HCT116 (cell line): Measurements from ENCODE around the gene PDE9A. TPM values are rescaled to one million over a fixed set of nuclear protein-coding genes. Genes with fewer than 3 reads are reported as not detected.

Source experiments
- ATAC-seq: fragments of 200-7000 bp; cut with Tn5 transposase; 2 replicates; pipeline ENCODE4 v1.9.1; 2020; ENCODE audit warnings: mild to moderate bottlenecking, moderate library complexity
- BruUV-seq: library from RNA; stranded (reverse); fragments of 400-500 nt; replicated peaks from 2 replicates; lab custom pipeline; 2021; lab: Mats Ljungman, UMichigan
- CTCF ChIA-PET: fragments of 300-600 bp; sonication (Branson Sonifier 250); formaldehyde crosslinking; loops from one replicate; lab custom pipeline; 2021; ENCODE audit warnings: antibody characterized with exemption; lab: Charles Lee
- POLR2A ChIA-PET: fragments of 300-600, 350-600 bp; sonication (Branson Sonifier 250); formaldehyde crosslinking; loops from one replicate; lab custom pipeline; 2021; ENCODE audit warnings: antibody characterized with exemption; lab: Charles Lee
- RAD21 ChIA-PET, 2 experiments: fragments of 300-600 bp; sonication (Branson Sonifier 250); formaldehyde crosslinking; loops; one replicate each; lab custom pipeline; 2023; ENCODE audit warnings: low total read pairs in 2 of 2; ENCODE audit not compliant: uncharacterized antibody in 2 of 2, unreplicated experiment in 2 of 2, low non-redundant PET in 1 of 2; lab: Charles Lee
- DNase-seq: peaks from one replicate; pipeline ENCODE4 v3.0.0-alpha.2; 2010; ENCODE audit warnings: low read depth, low spot score
- H2AFZ ChIP-seq: fragments of 200-600 bp; shearing (Covaris generic), sonication (generic); 2 replicates; pipeline ENCODE4 v1.6.1; 2017; ENCODE audit warnings: low read depth, mixed run types, mixed read lengths, antibody characterized with exemption, low read length; ENCODE audit not compliant: poor library complexity, severe bottlenecking
- H3K27ac ChIP-seq: 2 replicates; pipeline ENCODE4 v1.5.1; 2012; ENCODE audit warnings: low read depth, low read length
- H3K27me3 ChIP-seq: fragments of 200-600 bp; sonication (generic); 2 replicates; pipeline ENCODE4 v1.6.1; 2016; ENCODE audit warnings: mixed run types, low read length, mixed read lengths; ENCODE audit not compliant: insufficient read depth
- H3K36me3 ChIP-seq, 2 experiments: fragments of 200-500 bp in 1 of 2; fragments of 200-600 bp in 1 of 2; sonication (Bioruptor generic) in 1 of 2; sonication (generic) in 1 of 2; 2 replicates each; pipeline versions ENCODE4 v1.5.1 to v1.6.1; 2014 to 2016; ENCODE audit warnings: low read length in 2 of 2, inconsistent platforms in 1 of 2, mixed read lengths in 1 of 2, mixed run types in 1 of 2; ENCODE audit not compliant: insufficient read depth in 2 of 2, control insufficient read depth in 1 of 2
- H3K4me1 ChIP-seq, 2 experiments: fragments of 200-600 bp in 1 of 2; sonication (generic) in 1 of 2; 2 replicates each; pipeline versions ENCODE4 v1.5.1 to v1.6.1; 2012 to 2017; ENCODE audit warnings: low read length in 2 of 2, inconsistent platforms in 1 of 2, mild to moderate bottlenecking in 1 of 2, mixed read lengths in 1 of 2, mixed run types in 1 of 2, moderate library complexity in 1 of 2; ENCODE audit not compliant: insufficient read depth in 2 of 2, control insufficient read depth in 1 of 2
- H3K4me2 ChIP-seq: fragments of 200-600 bp; sonication (generic); 2 replicates; pipeline ENCODE4 v1.6.1; 2017; ENCODE audit warnings: mixed run types, low read length, mixed read lengths
- H3K4me3 ChIP-seq, 2 experiments: fragments of 200-600 bp in 1 of 2; sonication (generic) in 1 of 2; replicated peaks in 1 of 2; 2 replicates each; pipeline ENCODE4 v1.5.1; 2011 to 2016; ENCODE audit warnings: low read length in 2 of 2, control low read depth in 1 of 2, low read depth in 1 of 2, mild to moderate bottlenecking in 1 of 2, mixed read lengths in 1 of 2, mixed run types in 1 of 2
- H3K79me2 ChIP-seq: fragments of 200-600 bp; sonication (generic); 2 replicates; pipeline ENCODE4 v1.6.1; 2017; ENCODE audit warnings: mild to moderate bottlenecking, mixed run types, low read length, moderate library complexity, mixed read lengths; ENCODE audit not compliant: insufficient read depth
- H3K9ac ChIP-seq: fragments of 200-600 bp; sonication (generic); 2 replicates; pipeline ENCODE4 v1.6.1; 2016; ENCODE audit warnings: low read length, mixed read lengths
- H3K9me2 ChIP-seq: fragments of 200-600 bp; sonication (generic), shearing (Covaris generic); 2 replicates; pipeline ENCODE4 v1.6.1; 2017; ENCODE audit warnings: mixed run types, mild to moderate bottlenecking, moderate library complexity; ENCODE audit not compliant: insufficient read depth
- H3K9me3 ChIP-seq, 2 experiments: fragments of 200-500 bp in 1 of 2; fragments of 200-600 bp in 1 of 2; sonication (Bioruptor generic) in 1 of 2; sonication (generic) in 1 of 2; 2 replicates each; pipeline ENCODE4 v1.6.1; 2014 to 2017; ENCODE audit warnings: low read length in 2 of 2, mixed read lengths in 2 of 2, inconsistent platforms in 1 of 2, low read depth in 1 of 2, mild to moderate bottlenecking in 1 of 2, mixed run types in 1 of 2, moderate library complexity in 1 of 2; ENCODE audit not compliant: control insufficient read depth in 1 of 2, insufficient read depth in 1 of 2
- H4K20me1 ChIP-seq: fragments of 200-600 bp; sonication (generic), shearing (Covaris generic); 2 replicates; pipeline ENCODE4 v1.6.1; 2017; ENCODE audit warnings: mixed run types, mild to moderate bottlenecking, moderate library complexity; ENCODE audit not compliant: insufficient read depth
- ATF3 ChIP-seq: IDR thresholded peaks from 2 replicates; pipeline ENCODE4 v1.6.1; 2012
- CBX3 ChIP-seq: IDR thresholded peaks from 2 replicates; pipeline ENCODE4 v1.6.1; 2012; ENCODE audit warnings: low read depth
- CEBPB ChIP-seq: IDR thresholded peaks from 2 replicates; pipeline ENCODE4 v1.6.1; 2012; ENCODE audit warnings: low read depth
- CTCF ChIP-seq, 3 experiments: fragments of 200-600 bp in 1 of 3; sonication (generic) in 1 of 3; IDR thresholded peaks in 2 of 3; conservative IDR thresholded peaks in 1 of 3; 2 replicates each; pipeline ENCODE4 v1.5.1; 2012 to 2017; ENCODE audit warnings: low read depth in 2 of 3, low read length in 2 of 3, antibody characterized with exemption in 1 of 3, borderline replicate concordance in 1 of 3, control low read depth in 1 of 3, mild to moderate bottlenecking in 1 of 3, mixed read lengths in 1 of 3, mixed run types in 1 of 3, moderate library complexity in 1 of 3; ENCODE audit not compliant: insufficient read depth in 1 of 3
- EGR1 ChIP-seq: IDR thresholded peaks from 2 replicates; pipeline ENCODE4 v1.6.1; 2012; ENCODE audit warnings: low read depth
- EZH2phosphoT487 ChIP-seq: fragments of 200-600 bp; IDR thresholded peaks from 2 replicates; pipeline ENCODE4 v1.6.1; 2018; ENCODE audit warnings: antibody characterized with exemption, borderline replicate concordance
- FOSL1 ChIP-seq: IDR thresholded peaks from 2 replicates; pipeline ENCODE4 v1.6.1; 2012; ENCODE audit warnings: low read depth
- POLR2AphosphoS5 ChIP-seq: IDR thresholded peaks from 2 replicates; pipeline ENCODE4 v1.6.1; 2011; ENCODE audit warnings: mild to moderate bottlenecking, low read depth, low read length, moderate library complexity
- SIN3A ChIP-seq: IDR thresholded peaks from 2 replicates; pipeline ENCODE4 v1.6.1; 2012; ENCODE audit warnings: low read depth
- YY1 ChIP-seq: IDR thresholded peaks from 2 replicates; pipeline ENCODE4 v1.6.1; 2011; ENCODE audit warnings: low read length, low read depth, moderate library complexity, mild to moderate bottlenecking; ENCODE audit not compliant: insufficient replicate concordance; ENCODE audit errors: extremely low read depth
- ZFX ChIP-seq: fragments of 450-650 bp; IDR thresholded peaks from 2 replicates; pipeline ENCODE4 v1.6.1; 2017
- intact Hi-C: fragments of 100-400 bp; cut with micrococcal nuclease; formaldehyde crosslinking; loops from 2 replicates; pipeline ENCODE4 v1.10.0; 2022
- total RNA-seq: library from RNA; stranded (reverse); gene quantifications from one replicate; pipeline ENCODE4 v1.2.1, GENCODE V29; 2021; ENCODE audit not compliant: unreplicated experiment

Gene PDE9A
- total RNA-seq, 1 experiment from 2014 or later, result 31.4 TPM

- H3K4me3 ChIP-seq, result 0 out of 4 replicates have a peak overlapping the region, but pooled peaks of 1 of the 2 experiments have one; percentile 8
- no peak overlapping the region for H3K9ac ChIP-seq
- no peaks in the 10 kb centered on the region for H3K9me2 ChIP-seq
- CTCF ChIA-PET, result interaction anchor here (0.5 kb wide), 1 partner anchor 1441 kb away, joined by 3 read pairs; no protein-coding TSS in a partner anchor
- no peak for TF ChIP-seq CBX3
- TF ChIP-seq CTCF (IDR thresholded peaks at IDR 0.05 in 2 of 3, conservative IDR thresholded peaks at IDR 0.05 in 1 of 3; ENCODE audit: borderline replicate concordance in 1 of 3, insufficient read depth in 1 of 3, low read depth in 2 of 3, low read length in 2 of 3), result 0 out of 6 replicates have a peak, but pooled peaks of 1 of the 3 experiments have one; percentile 8
- TF ChIP-seq, all 23 proteins: peak for 1
- Histone ChIP-seq H3K4me1 (peaks cover 0 to 7% of the 10 kb centered on the region in 2 experiments; a peak in 1 of 4 replicates), H3K36me3 (no peaks in the 10 kb centered on the region), H2AFZ (no peak overlapping the region), H3K79me2 (no peaks in the 10 kb centered on the region), H3K27ac (no peak overlapping the region), H4K20me1 (no peaks in the 10 kb centered on the region), H3K4me2 (peak overlapping the region; percentile 50), H3K27me3 (peaks cover 5% of the 10 kb centered on the region; the same call in 1 of the 2 replicates), H3K9me3 (no peaks in the 10 kb centered on the region)
- ChIA-PET POLR2A (no interaction called here), RAD21 (no interaction called here)
- no TSS peak for BruUV-seq
- intact Hi-C loops, result no loop called here
- no peak for DNase-seq
- ATAC-seq, result peak; percentile 70
These were observed 127.9 kb downstream of the PDE9A start for GRCh38 chr21:42781150-42781970.

- H2AFZ ChIP-seq, result no peak overlapping the region
- no peak overlapping the region for H3K4me3 ChIP-seq
- ATAC-seq, result no peak
- no peak overlapping the region for H3K27ac ChIP-seq
- ChIA-PET CTCF (no interaction called here), RAD21 (no interaction called here), POLR2A (no interaction called here)
- no peaks in the 10 kb centered on the region for H3K9me3 ChIP-seq
- no peaks in the 10 kb centered on the region for H3K36me3 ChIP-seq
- H4K20me1 ChIP-seq, result no peaks in the 10 kb centered on the region
- peaks cover 0 to 7% of the 10 kb centered on the region in 2 experiments; a peak in 1 of 4 replicates for H3K4me1 ChIP-seq
- no peaks in the 10 kb centered on the region for H3K9me2 ChIP-seq
- peaks cover 5% of the 10 kb centered on the region; the same call in 1 of the 2 replicates for H3K27me3 ChIP-seq
- no peak overlapping the region for H3K4me2 ChIP-seq
- BruUV-seq, result no TSS peak
- H3K79me2 ChIP-seq, result no peaks in the 10 kb centered on the region
- DNase-seq, result no peak
- intact Hi-C loops, result no loop called here
- H3K9ac ChIP-seq, result no peak overlapping the region
- TF ChIP-seq CBX3 (no peak), CTCF (IDR thresholded peaks at IDR 0.05 in 2 of 3, conservative IDR thresholded peaks at IDR 0.05 in 1 of 3; ENCODE audit: borderline replicate concordance in 1 of 3, insufficient read depth in 1 of 3, low read depth in 2 of 3, low read length in 2 of 3) (no peak), FOSL1 (no peak), SIN3A (no peak), CEBPB (no peak), POLR2AphosphoS5 (no peak), EGR1 (no peak), EZH2phosphoT487 (no peak), ATF3 (no peak), ZFX (no peak), YY1 (no peak)
These were observed 128.7 kb downstream of the PDE9A start for GRCh38 chr21:42781971-42782722.
